SU-DHL-6 (cell line): ENCODE results near the gene TNFAIP8.

Source experiments
- H2AFZ ChIP-seq: fragments of 200-600 bp; sonication (generic); 2 replicates; pipeline ENCODE4 v1.6.1; 2014; ENCODE audit warnings: low read depth, mild to moderate bottlenecking, moderate library complexity, mixed read lengths, antibody characterized with exemption, low read length; ENCODE audit not compliant: severe bottlenecking
- H3F3A ChIP-seq: fragments of 200-600 bp; shearing (Covaris generic); 2 replicates; pipeline ENCODE4 v1.6.0; 2016; ENCODE audit warnings: antibody characterized with exemption, mild to moderate bottlenecking; ENCODE audit not compliant: insufficient read depth
- H3K27ac ChIP-seq: fragments of 200-600 bp; sonication (generic); 2 replicates; pipeline ENCODE4 v1.5.1; 2016; ENCODE audit warnings: low read depth, mild to moderate bottlenecking, low read length, moderate library complexity, mixed read lengths
- H3K27me3 ChIP-seq: fragments of 200-600 bp; sonication (generic), shearing (Covaris generic); 2 replicates; pipeline ENCODE4 v1.6.0; 2014; ENCODE audit warnings: mild to moderate bottlenecking, low read length
- H3K36me3 ChIP-seq: fragments of 200-600 bp; sonication (generic); 2 replicates; pipeline ENCODE4 v1.6.1; 2014; ENCODE audit warnings: mild to moderate bottlenecking, low read length, mixed read lengths
- H3K4me2 ChIP-seq: fragments of 300-600, 200-600 bp; shearing (Covaris generic), sonication (generic); 2 replicates; pipeline ENCODE4 v1.6.0; 2014; ENCODE audit warnings: low read length, low read depth, mild to moderate bottlenecking; ENCODE audit not compliant: poor library complexity, severe bottlenecking
- H3K4me3 ChIP-seq: fragments of 200-600 bp; sonication (generic); 2 replicates; pipeline ENCODE4 v1.5.1; 2014; ENCODE audit warnings: antibody characterized with exemption, low read length, mild to moderate bottlenecking, mixed read lengths; ENCODE audit not compliant: insufficient read depth, poor library complexity, severe bottlenecking
- H3K79me2 ChIP-seq: fragments of 200-600 bp; sonication (generic); 2 replicates; pipeline ENCODE4 v1.6.1; 2014; ENCODE audit warnings: mild to moderate bottlenecking, low read length, moderate library complexity; ENCODE audit not compliant: insufficient read depth
- H3K9ac ChIP-seq: fragments of 200-600 bp; sonication (generic); 2 replicates; pipeline ENCODE4 v1.7.0; 2014; ENCODE audit warnings: mild to moderate bottlenecking, low read length
- H3K9me2 ChIP-seq: fragments of 200-600 bp; sonication (generic); replicated peaks from 2 replicates; pipeline ENCODE4 v1.6.1; 2014; ENCODE audit warnings: low read length; ENCODE audit not compliant: insufficient read depth
- H3K9me3 ChIP-seq: fragments of 200-600 bp; sonication (generic); 2 replicates; pipeline ENCODE4 v1.6.1; 2014; ENCODE audit warnings: low read length, mixed read lengths; ENCODE audit not compliant: insufficient read depth
- H4K20me1 ChIP-seq: fragments of 200-600 bp; sonication (generic); 2 replicates; pipeline ENCODE4 v1.6.1; 2014; ENCODE audit warnings: low read depth, mild to moderate bottlenecking, antibody characterized with exemption, low read length, moderate library complexity, mixed read lengths
- EZH2phosphoT487 ChIP-seq: fragments of 200-600 bp; sonication (generic), shearing (Covaris generic); conservative IDR thresholded peaks from 2 replicates; pipeline ENCODE4 v1.6.1; 2018; ENCODE audit warnings: mild to moderate bottlenecking, antibody characterized with exemption, low read length, moderate library complexity, mixed read lengths
- TF ChIP-seq, protein P1 (sequence below): fragments of 200-600 bp; sonication (generic); IDR thresholded peaks from one replicate; pipeline ENCODE4 v1.5.1; 2017; ENCODE audit warnings: antibody characterized with exemption, mild to moderate bottlenecking, low read length, moderate library complexity; ENCODE audit not compliant: insufficient read depth, poor library complexity, severe bottlenecking

Gene TNFAIP8

DNA sequence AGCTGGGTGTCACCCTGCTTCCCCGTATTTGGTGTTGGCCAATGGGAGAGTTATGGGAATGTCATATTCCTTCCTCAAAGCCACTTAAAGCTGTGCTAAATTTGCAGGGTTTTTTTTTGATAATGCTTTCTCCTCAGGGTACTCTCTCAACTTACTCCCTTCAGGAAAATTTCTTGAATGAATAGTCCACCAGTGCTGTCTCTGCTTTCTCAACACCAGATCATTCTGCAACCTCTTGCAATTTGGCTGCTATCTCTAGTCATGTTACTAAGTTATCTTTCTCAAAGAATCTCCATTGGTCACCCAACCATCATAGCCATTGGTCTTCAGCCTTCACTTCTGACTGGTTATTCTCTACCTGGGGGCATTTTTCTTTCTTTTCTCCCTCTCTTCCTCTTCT, 13.4 kb upstream of the TNFAIP8 start:
- Histone ChIP-seq H3K27me3 (no peaks in the 10 kb centered on the region), H3K27ac (peak overlapping the region; percentile 98), H3K79me2 (peaks cover 85% of the 10 kb centered on the region), H2AFZ (no peak overlapping the region), H3K9ac (peak overlapping the region; percentile 56), H3K4me2 (peak overlapping the region; percentile 94), H3K9me3 (no peaks in the 10 kb centered on the region), H3F3A (peaks cover 94% of the 10 kb centered on the region), H3K36me3 (no peaks in the 10 kb centered on the region), H3K9me2 (no peaks in the 10 kb centered on the region), H4K20me1 (no peaks in the 10 kb centered on the region), H3K4me3 (peak overlapping the region; percentile 32)
- TF ChIP-seq EZH2phosphoT487: no peak
- TF ChIP-seq, protein P1, sequence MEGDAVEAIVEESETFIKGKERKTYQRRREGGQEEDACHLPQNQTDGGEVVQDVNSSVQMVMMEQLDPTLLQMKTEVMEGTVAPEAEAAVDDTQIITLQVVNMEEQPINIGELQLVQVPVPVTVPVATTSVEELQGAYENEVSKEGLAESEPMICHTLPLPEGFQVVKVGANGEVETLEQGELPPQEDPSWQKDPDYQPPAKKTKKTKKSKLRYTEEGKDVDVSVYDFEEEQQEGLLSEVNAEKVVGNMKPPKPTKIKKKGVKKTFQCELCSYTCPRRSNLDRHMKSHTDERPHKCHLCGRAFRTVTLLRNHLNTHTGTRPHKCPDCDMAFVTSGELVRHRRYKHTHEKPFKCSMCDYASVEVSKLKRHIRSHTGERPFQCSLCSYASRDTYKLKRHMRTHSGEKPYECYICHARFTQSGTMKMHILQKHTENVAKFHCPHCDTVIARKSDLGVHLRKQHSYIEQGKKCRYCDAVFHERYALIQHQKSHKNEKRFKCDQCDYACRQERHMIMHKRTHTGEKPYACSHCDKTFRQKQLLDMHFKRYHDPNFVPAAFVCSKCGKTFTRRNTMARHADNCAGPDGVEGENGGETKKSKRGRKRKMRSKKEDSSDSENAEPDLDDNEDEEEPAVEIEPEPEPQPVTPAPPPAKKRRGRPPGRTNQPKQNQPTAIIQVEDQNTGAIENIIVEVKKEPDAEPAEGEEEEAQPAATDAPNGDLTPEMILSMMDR: no peak

DNA sequence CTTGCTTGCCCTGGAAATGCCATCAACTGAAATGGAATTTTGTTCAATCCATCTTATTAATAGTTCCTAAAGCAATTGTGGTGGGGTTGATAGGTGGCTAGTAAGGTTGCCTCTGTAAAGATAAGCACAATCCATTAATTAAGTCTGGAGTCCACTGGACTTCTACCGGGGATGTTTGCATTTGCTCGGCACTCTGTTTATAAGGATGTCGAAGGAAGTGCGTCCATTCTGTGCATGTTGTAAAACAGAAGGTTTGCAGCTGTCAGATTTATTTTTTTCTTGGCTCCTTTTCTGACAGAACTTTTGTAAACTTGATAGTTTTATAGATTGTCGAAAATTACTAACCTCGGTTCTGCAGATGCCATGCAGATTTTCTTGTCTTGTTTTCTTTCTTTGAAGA, 12.8 kb upstream of the TNFAIP8 start:
- no peak for TF ChIP-seq EZH2phosphoT487
- peak overlapping the region; percentile 32 for H3K4me3 ChIP-seq
- peak overlapping the region; percentile 98 for H3K27ac ChIP-seq
- H3K27me3 ChIP-seq: no peaks in the 10 kb centered on the region
- H3K4me2 ChIP-seq: peak overlapping the region; percentile 94
- H4K20me1 ChIP-seq: no peaks in the 10 kb centered on the region
- H3K9ac ChIP-seq: peak overlapping the region; percentile 56
- peaks cover 97% of the 10 kb centered on the region for H3F3A ChIP-seq
- H2AFZ ChIP-seq: no peak overlapping the region
- no peaks in the 10 kb centered on the region for H3K36me3 ChIP-seq
- H3K9me3 ChIP-seq: no peaks in the 10 kb centered on the region
- peaks cover 84% of the 10 kb centered on the region for H3K79me2 ChIP-seq
- H3K9me2 ChIP-seq: no peaks in the 10 kb centered on the region

DNA sequence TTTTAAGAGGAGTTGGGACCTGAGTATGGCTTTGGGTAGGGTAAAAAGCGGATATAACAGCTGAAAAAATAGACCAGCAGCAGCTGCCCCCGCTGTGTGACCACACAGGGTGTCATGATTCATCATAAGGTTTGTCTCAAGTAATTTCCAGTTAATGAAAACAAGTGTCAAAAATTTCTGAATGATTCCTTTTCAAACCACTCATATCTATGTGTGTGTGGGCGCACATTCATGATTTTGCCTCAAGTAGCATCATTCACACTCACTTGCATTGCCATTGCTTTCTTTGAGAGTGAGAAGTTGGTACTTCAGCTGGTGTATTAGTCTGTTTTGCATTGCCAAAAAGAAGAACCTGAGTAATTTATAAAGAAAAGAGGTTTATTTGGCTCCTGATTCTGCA, 12.1 kb upstream of the TNFAIP8 start:
- H3K36me3 ChIP-seq: no peaks in the 10 kb centered on the region
- H3K27me3 ChIP-seq: no peaks in the 10 kb centered on the region
- H3K4me2 ChIP-seq: peak overlapping the region; percentile 94
- peak overlapping the region; percentile 98 for H3K27ac ChIP-seq
- H3K9me3 ChIP-seq: no peaks in the 10 kb centered on the region
- no peak for TF ChIP-seq EZH2phosphoT487
- TF ChIP-seq, protein P1: no peak
- no peaks in the 10 kb centered on the region for H4K20me1 ChIP-seq
- peak overlapping the region; percentile 56 for H3K9ac ChIP-seq
- peaks cover 83% of the 10 kb centered on the region for H3K79me2 ChIP-seq
- no peaks in the 10 kb centered on the region for H3K9me2 ChIP-seq
- no peak overlapping the region for H2AFZ ChIP-seq
- H3K4me3 ChIP-seq: peak overlapping the region; percentile 33
- peaks cover 92% of the 10 kb centered on the region for H3F3A ChIP-seq

DNA sequence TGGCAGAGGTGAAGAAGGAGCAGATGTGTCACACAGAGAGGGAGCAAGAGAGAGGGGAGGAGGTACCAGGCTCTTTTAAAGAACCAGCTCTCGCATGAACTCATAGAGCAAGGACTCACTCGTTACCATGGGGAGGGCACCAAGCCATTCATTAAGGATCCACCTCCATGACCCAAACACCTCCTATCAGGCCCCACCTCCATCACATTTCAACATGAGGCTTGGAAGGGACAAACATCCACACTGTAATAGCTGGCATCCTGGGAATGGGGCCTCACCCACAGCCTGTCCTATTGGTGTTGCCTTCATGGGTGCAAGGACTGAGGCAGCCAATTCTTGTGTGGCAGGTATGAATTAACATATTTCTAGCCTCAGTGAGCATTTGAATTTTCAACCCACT, 11.6 kb upstream of the TNFAIP8 start:
- Histone ChIP-seq H4K20me1 (no peaks in the 10 kb centered on the region), H3K36me3 (no peaks in the 10 kb centered on the region), H3K4me3 (peak overlapping the region; percentile 33), H3K9me2 (no peaks in the 10 kb centered on the region), H3K79me2 (peaks cover 83% of the 10 kb centered on the region), H3F3A (peaks cover 88% of the 10 kb centered on the region), H2AFZ (no peak overlapping the region), H3K27me3 (no peaks in the 10 kb centered on the region), H3K9me3 (no peaks in the 10 kb centered on the region), H3K9ac (peak overlapping the region; percentile 56), H3K27ac (peak overlapping the region; percentile 98), H3K4me2 (peak overlapping the region; percentile 94)
- TF ChIP-seq EZH2phosphoT487: no peak
- TF ChIP-seq, protein P1: no peak
